ENCODE measurements around the gene TMEM39B. TPM values are rescaled to one million over a fixed set of nuclear protein-coding genes. Genes with fewer than 3 reads are reported as not detected.

Gene TMEM39B
- total RNA-seq, 1 donor from 2014 or later = 2.9 TPM

DNA sequence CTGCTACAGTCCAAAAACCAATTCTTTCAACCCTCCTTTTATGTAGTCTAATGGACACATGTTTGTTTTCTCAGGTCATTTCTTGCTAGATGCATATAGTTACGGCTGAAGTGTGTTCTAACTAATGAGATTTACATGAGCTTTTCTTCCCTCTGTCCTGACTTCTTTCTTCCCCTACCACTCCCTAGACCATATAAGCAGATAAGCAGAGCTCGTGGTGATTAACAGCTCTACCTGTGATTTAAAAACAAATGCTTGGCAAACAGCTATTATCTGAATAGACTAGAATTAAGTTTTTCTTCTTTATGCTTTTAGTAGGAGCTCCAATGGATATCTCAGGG is 40.5 kb upstream of the TMEM39B start:
- no peak for DNase-seq (ENCODE audit: low read depth)
- no peak for FAIRE-seq
- Histone ChIP-seq H3K4me3 (ENCODE audit: low read depth, low read length) (no peak overlapping the region), H3K36me3 (ENCODE audit: control insufficient read depth, insufficient read depth, low read length) (peaks cover 24% of the 10 kb centered on the region), H3K27me3 (ENCODE audit: control insufficient read depth, insufficient read depth, low read length) (no peaks in the 10 kb centered on the region)
- TF ChIP-seq, protein P1, sequence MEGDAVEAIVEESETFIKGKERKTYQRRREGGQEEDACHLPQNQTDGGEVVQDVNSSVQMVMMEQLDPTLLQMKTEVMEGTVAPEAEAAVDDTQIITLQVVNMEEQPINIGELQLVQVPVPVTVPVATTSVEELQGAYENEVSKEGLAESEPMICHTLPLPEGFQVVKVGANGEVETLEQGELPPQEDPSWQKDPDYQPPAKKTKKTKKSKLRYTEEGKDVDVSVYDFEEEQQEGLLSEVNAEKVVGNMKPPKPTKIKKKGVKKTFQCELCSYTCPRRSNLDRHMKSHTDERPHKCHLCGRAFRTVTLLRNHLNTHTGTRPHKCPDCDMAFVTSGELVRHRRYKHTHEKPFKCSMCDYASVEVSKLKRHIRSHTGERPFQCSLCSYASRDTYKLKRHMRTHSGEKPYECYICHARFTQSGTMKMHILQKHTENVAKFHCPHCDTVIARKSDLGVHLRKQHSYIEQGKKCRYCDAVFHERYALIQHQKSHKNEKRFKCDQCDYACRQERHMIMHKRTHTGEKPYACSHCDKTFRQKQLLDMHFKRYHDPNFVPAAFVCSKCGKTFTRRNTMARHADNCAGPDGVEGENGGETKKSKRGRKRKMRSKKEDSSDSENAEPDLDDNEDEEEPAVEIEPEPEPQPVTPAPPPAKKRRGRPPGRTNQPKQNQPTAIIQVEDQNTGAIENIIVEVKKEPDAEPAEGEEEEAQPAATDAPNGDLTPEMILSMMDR (IDR thresholded peaks at IDR 0.05; ENCODE audit: insufficient read depth, low read length, severe bottlenecking) = no peak

DNA sequence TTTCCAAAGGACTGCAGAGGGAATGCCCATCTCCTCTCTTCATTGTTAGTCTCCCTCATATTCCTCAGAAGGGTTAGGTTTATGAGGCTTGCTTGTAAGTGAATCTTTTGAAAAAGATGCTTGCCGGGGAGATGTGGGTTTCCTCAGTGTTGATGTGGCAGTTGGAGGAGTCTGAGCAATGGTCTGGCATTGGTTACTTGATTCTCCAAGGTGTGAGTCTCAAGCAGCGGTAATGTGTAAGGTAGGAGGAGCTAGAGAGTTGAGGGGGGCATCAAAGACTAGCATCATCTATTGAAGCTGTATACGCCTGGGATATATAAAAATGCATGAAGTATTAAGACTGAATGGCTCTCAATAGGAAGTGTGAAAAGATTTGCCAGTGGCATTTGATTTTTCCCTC is 37.6 kb upstream of the TMEM39B start:
- Histone ChIP-seq H3K4me3 (ENCODE audit: low read depth, low read length) (no peak overlapping the region), H3K27me3 (ENCODE audit: control insufficient read depth, insufficient read depth, low read length) (no peaks in the 10 kb centered on the region), H3K36me3 (ENCODE audit: control insufficient read depth, insufficient read depth, low read length) (peaks cover 33% of the 10 kb centered on the region)
- DNase-seq (ENCODE audit: low read depth) (no peak), FAIRE-seq (no peak)
- TF ChIP-seq, protein P1 (IDR thresholded peaks at IDR 0.05; ENCODE audit: insufficient read depth, low read length, severe bottlenecking) = no peak

DNA sequence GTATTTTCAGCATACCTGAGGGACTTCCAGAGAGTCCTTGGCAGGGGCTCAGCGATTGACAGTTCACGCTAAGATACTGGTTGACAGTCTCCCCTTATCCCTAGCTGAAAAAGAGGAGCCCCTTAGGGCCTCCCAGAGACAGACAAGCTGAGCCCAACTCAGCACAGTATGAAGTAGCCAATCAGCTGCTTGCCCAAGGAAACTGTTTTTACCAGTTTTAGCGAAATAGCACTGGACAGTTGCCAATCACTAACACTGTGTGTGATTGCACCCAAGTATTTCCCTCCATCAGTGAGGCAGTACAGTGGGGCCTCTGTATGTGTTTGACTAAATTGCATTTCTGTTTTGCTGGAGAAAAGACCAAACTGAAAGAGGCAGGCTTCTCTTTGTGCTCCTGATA is 32.0 kb upstream of the TMEM39B start:
- no peak for DNase-seq (ENCODE audit: low read depth)
- TF ChIP-seq, protein P1 (IDR thresholded peaks at IDR 0.05; ENCODE audit: insufficient read depth, low read length, severe bottlenecking) = no peak
- Histone ChIP-seq H3K4me3 (ENCODE audit: low read depth, low read length) (no peak overlapping the region), H3K36me3 (ENCODE audit: control insufficient read depth, insufficient read depth, low read length) (peaks cover 43% of the 10 kb centered on the region), H3K27me3 (ENCODE audit: control insufficient read depth, insufficient read depth, low read length) (no peaks in the 10 kb centered on the region)
- no peak for FAIRE-seq

DNA sequence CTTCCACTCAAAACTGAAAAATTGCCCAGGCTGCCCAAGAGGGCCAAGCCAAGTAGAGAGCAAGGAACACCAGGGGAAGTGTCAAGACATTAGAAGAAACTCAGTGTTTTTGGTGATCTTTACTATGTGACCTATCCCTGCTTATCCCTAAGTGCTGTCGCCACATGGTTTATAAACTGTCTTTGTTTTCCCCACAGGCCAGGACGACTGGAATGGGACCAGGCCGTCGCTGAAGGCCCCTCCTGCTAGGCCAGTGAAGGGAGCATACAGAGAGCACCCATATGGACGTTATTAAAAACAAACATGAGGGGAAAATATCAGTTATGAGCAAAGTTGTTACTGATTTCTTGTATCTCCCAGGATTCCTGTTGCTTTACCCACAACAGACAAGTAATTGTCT is 30.4 kb upstream of the TMEM39B start:
- H3K4me3 ChIP-seq (ENCODE audit: low read depth, low read length) = no peak overlapping the region
- FAIRE-seq (no peak), DNase-seq (ENCODE audit: low read depth) (no peak)
- H3K27me3 ChIP-seq (ENCODE audit: control insufficient read depth, insufficient read depth, low read length) = no peaks in the 10 kb centered on the region
- H3K36me3 ChIP-seq (ENCODE audit: control insufficient read depth, insufficient read depth, low read length) = peaks cover 43% of the 10 kb centered on the region
- TF ChIP-seq, protein P1 (IDR thresholded peaks at IDR 0.05; ENCODE audit: insufficient read depth, low read length, severe bottlenecking) = no peak

DNA sequence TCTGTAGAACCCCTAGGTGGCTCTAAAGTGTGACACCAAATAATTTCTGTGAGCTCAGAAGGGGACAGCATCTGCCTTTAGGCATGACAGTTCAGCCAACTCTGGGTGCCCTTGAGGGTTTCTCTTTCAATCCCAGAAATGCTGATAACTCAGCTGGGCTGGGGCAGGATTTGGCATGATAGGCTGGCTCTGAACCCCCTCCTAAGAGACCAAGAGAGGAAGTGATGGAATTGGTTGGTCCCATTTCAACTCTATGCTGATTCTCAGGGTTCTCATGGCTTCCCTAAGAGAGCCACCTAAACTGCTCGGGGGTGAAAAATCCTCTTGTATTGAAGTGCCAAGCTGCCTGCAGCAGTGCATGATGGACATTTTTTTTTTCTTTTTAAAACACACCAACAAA is 28.5 kb upstream of the TMEM39B start:
- TF ChIP-seq, protein P1 (IDR thresholded peaks at IDR 0.05; ENCODE audit: insufficient read depth, low read length, severe bottlenecking) = no peak
- Histone ChIP-seq H3K4me3 (ENCODE audit: low read depth, low read length) (no peak overlapping the region), H3K36me3 (ENCODE audit: control insufficient read depth, insufficient read depth, low read length) (peaks cover 40% of the 10 kb centered on the region), H3K27me3 (ENCODE audit: control insufficient read depth, insufficient read depth, low read length) (no peaks in the 10 kb centered on the region)
- FAIRE-seq (no peak), DNase-seq (ENCODE audit: low read depth) (no peak)

DNA sequence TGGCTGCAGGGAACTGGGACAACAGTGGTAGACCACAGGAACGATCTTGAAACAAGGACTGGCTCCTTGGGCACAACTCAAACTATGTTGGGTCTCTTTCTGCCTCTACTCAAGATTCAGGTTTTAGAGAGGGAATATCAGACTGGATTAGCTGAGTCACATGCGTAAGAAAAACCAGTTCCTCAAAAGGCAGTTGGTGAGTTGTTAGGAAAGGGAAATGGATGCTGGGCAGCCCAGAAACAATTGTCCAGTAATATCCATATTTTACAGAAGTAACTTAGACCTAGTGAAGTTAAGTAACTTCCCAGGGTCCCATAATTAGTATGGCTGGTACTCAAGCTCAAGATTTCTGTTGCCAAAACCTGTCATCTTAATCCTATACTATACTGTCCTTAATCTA is 27.0 kb upstream of the TMEM39B start:
- peaks cover 32% of the 10 kb centered on the region for H3K36me3 ChIP-seq (ENCODE audit: control insufficient read depth, insufficient read depth, low read length)
- no peak overlapping the region for H3K4me3 ChIP-seq (ENCODE audit: low read depth, low read length)
- FAIRE-seq = no peak
- DNase-seq (ENCODE audit: low read depth) = no peak
- TF ChIP-seq, protein P1 (IDR thresholded peaks at IDR 0.05; ENCODE audit: insufficient read depth, low read length, severe bottlenecking) = no peak
- no peaks in the 10 kb centered on the region for H3K27me3 ChIP-seq (ENCODE audit: control insufficient read depth, insufficient read depth, low read length)
